Naive thymus-derived CD4-positive, alpha-beta T cell (primary cell): ENCODE data around the gene DHX58. TPM values are rescaled to one million over a fixed set of nuclear protein-coding genes. Genes with fewer than 3 reads are reported as not detected.
A peak's percentile ranks its signal among the peaks of the same experiment; 100 is the strongest.

ENCODE experiments used
- ATAC-seq: fragments of 150-1000 bp; cut with Tn5 transposase; 2 replicates; pipeline ENCODE4 v1.10.0; 2021; ENCODE audit warnings: mild to moderate bottlenecking, moderate library complexity
- CTCF ChIA-PET: fragments of 350-600 bp; sonication (Branson Sonifier 250); formaldehyde crosslinking; loops from one replicate; lab custom pipeline; 2021; ENCODE audit warnings: antibody characterized with exemption; lab: Charles Lee
- POLR2A ChIA-PET: fragments of 350-600 bp; sonication (Branson Sonifier 250); formaldehyde crosslinking; loops from one replicate; lab custom pipeline; 2021; ENCODE audit warnings: antibody characterized with exemption, inconsistent platforms; lab: Charles Lee
- DNase-seq, 9 donors: peaks; one replicate each; pipeline versions ENCODE4 v3.0.0 to v3.0.0-alpha.2; 2020 to 2022; ENCODE audit warnings: mixed read lengths in 1 of 9
- H3K27ac ChIP-seq: one replicate; pipeline ENCODE4 v1.7.0; 2013; ENCODE audit warnings: mild to moderate bottlenecking, low read depth, low read length, moderate library complexity
- H3K27me3 ChIP-seq, 2 donors: one replicate each; pipeline ENCODE4 v1.7.0; 2013; ENCODE audit warnings: low read length in 2 of 2, mild to moderate bottlenecking in 2 of 2, moderate library complexity in 2 of 2; ENCODE audit not compliant: control insufficient read depth in 2 of 2, insufficient read depth in 2 of 2
- H3K36me3 ChIP-seq, 3 experiments: 1 replicate in 2 of 3; 2 replicates in 1 of 3; pipeline ENCODE4 v1.7.0; 2013; ENCODE audit warnings: low read length in 3 of 3, mild to moderate bottlenecking in 3 of 3, moderate library complexity in 1 of 3; ENCODE audit not compliant: insufficient read depth in 3 of 3, control insufficient read depth in 2 of 3
- H3K4me1 ChIP-seq, 2 donors: one replicate each; pipeline ENCODE4 v1.7.0; 2013; ENCODE audit warnings: low read length in 2 of 2, mild to moderate bottlenecking in 2 of 2, moderate library complexity in 1 of 2; ENCODE audit not compliant: control insufficient read depth in 2 of 2, insufficient read depth in 2 of 2
- H3K4me3 ChIP-seq: 2 replicates; pipeline ENCODE4 v1.7.0; 2013; ENCODE audit warnings: mild to moderate bottlenecking, low read length
- H3K9me3 ChIP-seq, 3 experiments: 1 replicate in 2 of 3; 2 replicates in 1 of 3; pipeline ENCODE4 v1.7.0; 2013; ENCODE audit warnings: low read length in 3 of 3; ENCODE audit not compliant: control insufficient read depth in 2 of 3
- H3K27ac Mint-ChIP-seq, 9 donors: one replicate each; pipeline ENCODE4 v1.8.0; 2020 to 2022; ENCODE audit warnings: mixed read lengths in 9 of 9, mild to moderate bottlenecking in 8 of 9, moderate library complexity in 5 of 9, inconsistent platforms in 2 of 9
- H3K27me3 Mint-ChIP-seq, 5 donors: one replicate each; pipeline ENCODE4 v1.8.0; 2021 to 2022; ENCODE audit warnings: mixed read lengths in 5 of 5, mild to moderate bottlenecking in 1 of 5
- H3K36me3 Mint-ChIP-seq, 5 donors: one replicate each; pipeline ENCODE4 v1.8.0; 2020 to 2022; ENCODE audit warnings: mixed read lengths in 5 of 5, mild to moderate bottlenecking in 3 of 5, inconsistent platforms in 1 of 5
- H3K4me1 Mint-ChIP-seq, 7 donors: one replicate each; pipeline ENCODE4 v1.8.0; 2020 to 2022; ENCODE audit warnings: mixed read lengths in 7 of 7, mild to moderate bottlenecking in 3 of 7, inconsistent platforms in 1 of 7
- H3K4me3 Mint-ChIP-seq, 10 donors: one replicate each; pipeline ENCODE4 v1.8.0; 2020 to 2022; ENCODE audit warnings: mild to moderate bottlenecking in 10 of 10, mixed read lengths in 10 of 10, moderate library complexity in 6 of 10, inconsistent platforms in 2 of 10
- H3K9me3 Mint-ChIP-seq, 11 donors: one replicate each; pipeline ENCODE4 v1.8.0; 2020 to 2022; ENCODE audit warnings: mixed read lengths in 11 of 11, mild to moderate bottlenecking in 4 of 11, inconsistent platforms in 1 of 11, moderate library complexity in 1 of 11
- intact Hi-C, 2 donors: fragments of 100-400 bp; cut with micrococcal nuclease; formaldehyde crosslinking; loops; one replicate each; pipeline ENCODE4 v1.15.1; 2023
- polyA plus RNA-seq, 2 donors: library from polyadenylated mRNA; unstranded; fragments of 300-500 nt; fragmentation: Illumina TruSeq; gene quantifications; one replicate each; pipeline ENCODE4 v1.2.3, GENCODE V29; 2021
- total RNA-seq, 6 experiments: library from RNA in 5 of 6; stranded (reverse) in 5 of 6; gene quantifications; 1 replicate in 5 of 6; 2 replicates in 1 of 6; pipeline ENCODE4 v1.2.3 and lab custom pipeline; 2021 to 2026

The DHX58 gene
- total and polyA plus RNA-seq, 7 experiments from 2014 or later, result 10.1 to 80.5 (median 47.1) TPM

DNA sequence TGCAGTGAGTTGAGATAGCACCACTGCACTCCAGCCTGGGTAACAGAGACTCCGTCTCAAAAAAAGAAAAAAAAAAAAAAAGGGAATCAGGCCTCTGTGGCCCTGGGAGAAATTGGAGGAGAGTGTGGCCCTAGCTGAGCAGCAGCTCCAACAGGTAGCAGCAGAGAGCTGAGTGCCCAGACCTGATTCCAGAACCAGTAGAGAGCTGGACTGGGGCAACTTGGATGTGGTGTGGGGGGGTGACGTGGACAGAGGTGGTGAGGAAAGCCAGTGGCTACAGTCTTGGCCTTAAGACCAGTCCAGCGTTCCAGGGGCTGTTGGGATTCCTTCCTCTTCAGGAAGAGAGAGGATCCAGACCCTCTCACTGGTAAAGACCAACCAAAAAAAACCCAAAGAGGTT, 11.7 kb upstream of the DHX58 start:
- Mint-ChIP-seq H3K9me3 (no peaks in the 10 kb centered on the region), H3K27me3 (no peaks in the 10 kb centered on the region), H3K4me1 (peaks cover 0 to 20% (median 11%) of the 10 kb centered on the region in 7 donors), H3K27ac (peak overlapping the region in 2 of 9 donors; percentile 52 to 57), H3K36me3 (peaks cover 0 to 29% (median 15%) of the 10 kb centered on the region in 5 donors), H3K4me3 (no peak overlapping the region)
- ChIA-PET CTCF (interaction anchor here (0.6 kb wide), 2 partner anchors 57 to 97 kb away, joined by 3 to 5 read pairs; no protein-coding TSS in a partner anchor), POLR2A (no interaction called here)
- Histone ChIP-seq H3K27me3 (no peaks in the 10 kb centered on the region), H3K4me1 (peaks cover 4 to 15% of the 10 kb centered on the region in 2 donors), H3K9me3 (no peaks in the 10 kb centered on the region), H3K36me3 (peaks cover 0 to 43% (median 3%) of the 10 kb centered on the region in 3 experiments), H3K4me3 (no peak overlapping the region), H3K27ac (no peak overlapping the region)
- intact Hi-C loops, result no loop called here
- ATAC-seq (no peak), DNase-seq (no peak)

DNA sequence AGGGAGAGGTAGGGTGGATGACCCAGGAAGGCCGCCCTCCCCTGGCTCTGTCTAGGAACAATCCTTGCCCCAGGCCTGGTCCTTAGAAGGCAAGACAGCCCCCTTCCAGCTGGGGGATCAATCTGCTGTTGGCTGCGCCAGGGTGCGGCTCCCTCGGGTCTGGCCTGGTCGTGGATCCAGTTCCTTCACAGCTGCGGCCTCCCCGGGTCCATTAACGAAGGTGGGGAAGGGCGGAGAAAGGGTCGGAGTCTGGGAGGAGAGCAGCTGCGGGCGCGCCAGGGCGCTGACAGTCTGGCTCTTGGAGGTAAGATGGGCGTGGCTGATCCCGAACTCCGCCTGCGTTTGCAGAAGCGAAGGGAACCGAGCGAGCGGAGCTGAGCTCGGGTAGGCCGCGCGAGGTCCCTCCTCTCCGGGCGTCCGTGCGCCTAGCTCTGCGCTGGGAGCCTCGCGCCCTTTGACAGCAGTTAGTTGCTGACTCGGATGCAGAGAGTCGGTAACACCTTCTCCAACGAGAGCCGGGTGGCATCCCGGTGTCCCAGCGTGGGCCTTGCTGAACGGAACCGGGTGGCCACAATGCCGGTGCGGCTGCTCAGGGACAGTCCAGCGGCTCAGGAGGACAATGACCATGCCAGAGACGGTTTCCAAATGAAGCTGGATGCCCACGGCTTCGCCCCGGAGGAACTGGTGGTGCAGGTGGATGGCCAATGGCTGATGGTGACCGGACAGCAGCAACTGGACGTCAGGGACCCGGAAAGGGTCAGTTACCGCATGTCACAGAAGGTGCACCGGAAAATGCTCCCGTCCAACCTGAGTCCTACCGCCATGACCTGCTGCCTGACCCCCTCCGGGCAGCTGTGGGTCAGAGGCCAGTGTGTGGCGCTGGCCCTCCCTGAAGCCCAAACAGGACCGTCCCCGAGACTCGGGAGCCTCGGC, 10.1 kb upstream of the DHX58 start, which contains the start of gene HSPB9:
HSPB9 (plus strand) TSS at position 434 of the 933 bp plus-strand sequence; CDS start at position 481, 47 bp downstream.
- Histone ChIP-seq H3K27me3 (no peaks in the 10 kb centered on the region), H3K4me1 (peaks cover 4 to 15% of the 10 kb centered on the region in 2 donors), H3K36me3 (peaks cover 0 to 41% (median 0%) of the 10 kb centered on the region in 3 experiments), H3K9me3 (no peaks in the 10 kb centered on the region), H3K4me3 (no peak within 1 kb of the TSS), H3K27ac (no peak within 1 kb of the TSS)
- Mint-ChIP-seq H3K27ac (peak within 1 kb of the TSS in 7 of 9 donors; percentile 31 to 76 (median 48)), H3K36me3 (peaks cover 3 to 20% (median 14%) of the 10 kb centered on the region in 5 donors), H3K9me3 (no peaks in the 10 kb centered on the region), H3K4me1 (peaks cover 0 to 28% (median 15%) of the 10 kb centered on the region in 7 donors), H3K27me3 (no peaks in the 10 kb centered on the region), H3K4me3 (peak within 1 kb of the TSS in 9 of 10 donors; percentile 58 to 85 (median 74))
- ChIA-PET CTCF (interaction anchor here (0.6 to 1.4 kb wide), 2 partner anchors 97 to 157 kb away, joined by 3 to 4 read pairs; no protein-coding TSS in a partner anchor), POLR2A (interaction anchor here (0.6 to 2.6 kb wide), 4 partner anchors 10 to 199 kb away, joined by 3 to 19 read pairs (median 8); partner anchors contain the start of genes DHX58, DNAJC7 and NKIRAS2)
- DNase-seq (no peak), ATAC-seq (no peak)
- intact Hi-C loops, result no loop called here

DNA sequence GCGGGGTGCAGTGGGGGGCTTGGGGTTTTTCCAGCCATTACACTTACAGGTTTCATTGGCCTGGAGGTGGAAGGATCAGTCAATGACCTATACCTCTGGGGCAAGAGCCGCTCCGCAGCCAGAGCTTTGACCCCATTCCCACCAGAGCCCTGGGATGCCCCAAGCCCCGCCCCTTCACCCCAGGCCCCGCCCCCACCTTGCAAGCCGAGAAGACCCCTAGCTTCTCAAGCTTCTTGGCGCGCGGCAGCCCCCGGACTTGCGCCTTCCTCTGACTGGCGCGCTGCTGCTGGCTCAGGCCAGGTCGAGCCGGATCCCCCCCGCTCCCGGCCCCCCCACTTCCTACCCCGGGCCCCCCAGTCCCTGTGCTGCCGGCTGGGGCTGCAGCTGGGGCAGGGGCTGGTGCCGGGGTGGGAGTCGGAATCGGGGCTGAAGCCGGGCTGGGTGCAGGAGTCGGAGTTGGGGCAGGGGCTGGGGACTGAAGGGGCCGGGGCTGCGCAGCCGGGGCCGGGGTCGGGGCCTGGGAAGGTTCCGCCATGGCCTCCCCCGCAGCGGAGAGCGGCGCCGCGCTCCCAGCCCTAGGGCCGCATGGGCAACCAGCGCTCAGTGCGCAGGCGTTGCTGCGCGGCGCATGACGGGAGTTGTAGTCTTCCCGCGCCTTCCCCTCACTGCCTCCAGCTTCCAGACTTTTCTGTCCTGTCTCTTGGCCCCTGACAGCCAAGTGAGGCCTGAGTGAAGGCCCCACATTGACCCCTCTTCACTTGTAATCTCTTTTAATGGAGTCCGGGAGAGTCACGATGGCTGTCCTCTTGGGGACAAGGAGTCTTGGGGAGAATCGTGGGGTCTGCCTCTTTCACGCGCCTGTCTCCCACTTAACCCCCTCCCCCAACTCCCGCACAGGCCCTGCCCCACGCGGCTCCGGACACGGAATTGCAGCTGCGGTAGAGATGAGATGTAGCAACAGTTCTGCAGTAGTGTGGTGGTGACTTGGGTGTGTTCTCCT, 8.6 kb upstream of the DHX58 start, which contains the start of gene KAT2A:
KAT2A (minus strand) TSS at position 598 of the 1,000 bp plus-strand sequence; CDS start at position 535, 63 bp downstream.
- intact Hi-C loops, result loop anchor here (1.0 to 2.0 kb wide), 6 partner anchors 9 to 155 kb away; partner anchors contain the start of genes CNP (in 1 of the 2), DHX58 (in 1 of the 2), DNAJC7 (in 1 of the 2) and NKIRAS2 (in 1 of the 2)
- peaks cover 5 to 16% (median 12%) of the 10 kb centered on the region in 5 donors for H3K36me3 Mint-ChIP-seq

DNA sequence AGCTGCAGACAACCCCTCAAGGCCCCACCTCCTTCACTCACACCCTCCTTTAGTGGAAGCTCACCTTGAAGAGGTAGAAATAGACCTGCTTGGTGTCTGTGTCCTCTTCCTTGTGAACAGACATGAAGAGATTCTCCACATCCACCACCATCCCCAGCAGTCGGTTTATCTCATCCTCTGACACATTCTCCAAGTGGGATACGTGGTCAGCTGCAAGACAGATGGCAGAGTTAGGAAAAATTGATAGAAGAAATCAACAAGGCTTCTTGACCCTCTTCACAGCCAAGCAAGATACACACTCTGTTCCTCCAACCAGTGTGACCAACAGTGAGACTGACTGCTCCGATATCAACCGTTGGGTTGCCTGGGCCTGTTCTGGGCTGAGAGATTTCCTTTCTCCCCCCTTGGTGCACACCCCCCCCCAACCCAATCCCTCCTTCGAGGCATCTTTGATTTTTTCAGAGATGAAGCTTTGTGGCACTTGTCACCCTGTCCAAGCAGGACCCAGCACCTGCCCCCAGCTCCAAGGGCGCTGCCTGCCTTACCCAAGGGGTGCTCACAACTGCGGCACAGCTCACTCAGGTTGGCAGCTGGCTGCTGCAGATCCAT, 7.8 kb upstream of the DHX58 start:
- Mint-ChIP-seq H3K27ac (peak overlapping the region in 7 of 9 donors; percentile 4 to 65 (median 19)), H3K4me1 (peaks cover 10 to 35% (median 26%) of the 10 kb centered on the region in 7 donors), H3K36me3 (peaks cover 5 to 14% (median 12%) of the 10 kb centered on the region in 5 donors), H3K4me3 (peak overlapping the region; percentile 39 to 83 (median 72)), H3K9me3 (no peaks in the 10 kb centered on the region), H3K27me3 (no peaks in the 10 kb centered on the region)
- no peak for ATAC-seq
- Histone ChIP-seq H3K9me3 (no peaks in the 10 kb centered on the region), H3K4me1 (peaks cover 4 to 15% of the 10 kb centered on the region in 2 donors), H3K36me3 (peaks cover 0 to 37% (median 5%) of the 10 kb centered on the region in 3 experiments), H3K27ac (peak overlapping the region; percentile 75), H3K27me3 (no peaks in the 10 kb centered on the region), H3K4me3 (peak overlapping the region; percentile 56)
- intact Hi-C loops, result loop anchor here in 1 of 2 donors (2.0 kb wide), 1 partner anchor 13 kb away; no protein-coding TSS in a partner anchor
- ChIA-PET POLR2A (interaction anchor here (0.6 to 2.6 kb wide), 11 partner anchors 8 to 202 kb away, joined by 3 to 19 read pairs (median 5); partner anchors contain the start of genes CNP, DHX58 and DNAJC7), CTCF (interaction anchor here (0.9 to 2.5 kb wide), 5 partner anchors 44 to 157 kb away, joined by 3 to 21 read pairs (median 4); no protein-coding TSS in a partner anchor)
- DNase-seq, result no peak

More for the DNA sequence above, 8.6 kb upstream of the DHX58 start, which contains the start of gene KAT2A:
- H3K4me3 Mint-ChIP-seq, result peak within 1 kb of the TSS; percentile 58 to 85 (median 74)
- DNase-seq (peak; percentile 48 to 80 (median 68)), ATAC-seq (peak; percentile 92)
- Histone ChIP-seq H3K27me3 (no peaks in the 10 kb centered on the region), H3K36me3 (peaks cover 0 to 37% (median 5%) of the 10 kb centered on the region in 3 experiments), H3K4me3 (peak within 1 kb of the TSS; percentile 56), H3K4me1 (peaks cover 4 to 15% of the 10 kb centered on the region in 2 donors), H3K27ac (peak within 1 kb of the TSS; percentile 75), H3K9me3 (no peaks in the 10 kb centered on the region)
- H3K27ac Mint-ChIP-seq, result peak within 1 kb of the TSS in 8 of 9 donors; percentile 31 to 79 (median 68)
- H3K27me3 Mint-ChIP-seq, result no peaks in the 10 kb centered on the region
- ChIA-PET CTCF (interaction anchor here (0.9 to 2.5 kb wide), 6 partner anchors 9 to 158 kb away, joined by 3 to 21 read pairs (median 4); partner anchors contain the start of gene DHX58), POLR2A (interaction anchor here (0.6 to 2.6 kb wide), 13 partner anchors 9 to 465 kb away, joined by 3 to 19 read pairs (median 4); partner anchors contain the start of genes CNP, DHX58, DNAJC7 and NKIRAS2)
- H3K9me3 Mint-ChIP-seq, result no peaks in the 10 kb centered on the region
- peaks cover 10 to 35% (median 21%) of the 10 kb centered on the region in 7 donors for H3K4me1 Mint-ChIP-seq

DNA sequence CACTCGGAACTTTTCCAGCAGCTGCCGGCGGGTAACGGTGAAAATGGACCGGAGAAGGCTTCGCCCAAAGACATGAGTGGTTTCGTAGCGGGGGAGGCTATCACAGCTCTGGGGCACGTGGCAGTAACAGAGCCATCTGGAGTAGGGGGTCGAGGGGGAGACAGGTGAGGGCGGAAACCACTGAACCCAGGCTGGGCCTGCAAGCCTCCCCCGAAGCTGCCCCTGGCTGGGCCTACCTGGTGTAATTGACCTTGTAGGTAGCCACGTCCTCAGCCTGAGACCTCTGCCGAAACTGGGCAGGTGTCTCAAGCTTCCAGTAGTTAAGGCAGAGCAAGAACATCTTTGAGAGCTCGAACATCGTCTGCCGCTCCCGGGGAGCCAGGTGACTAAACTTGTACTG, 6.8 kb upstream of the DHX58 start:
- CTCF ChIA-PET, result interaction anchor here (0.9 to 2.5 kb wide), 4 partner anchors 53 to 101 kb away, joined by 5 to 21 read pairs (median 8); partner anchors contain the start of gene KCNH4

More for the DNA sequence above, 6.8 kb upstream of the DHX58 start:
- no peak for ATAC-seq
- Mint-ChIP-seq H3K27me3 (no peaks in the 10 kb centered on the region), H3K9me3 (no peaks in the 10 kb centered on the region), H3K27ac (peak overlapping the region in 1 of 9 donors; percentile 23), H3K4me3 (peak overlapping the region in 3 of 10 donors; percentile 13 to 72 (median 71)), H3K4me1 (peaks cover 10 to 35% (median 28%) of the 10 kb centered on the region in 7 donors), H3K36me3 (peaks cover 4 to 12% (median 5%) of the 10 kb centered on the region in 5 donors)
- H3K27ac ChIP-seq, result no peak overlapping the region
- peaks cover 4 to 15% of the 10 kb centered on the region in 2 donors for H3K4me1 ChIP-seq
- peaks cover 0 to 42% (median 5%) of the 10 kb centered on the region in 3 experiments for H3K36me3 ChIP-seq
- intact Hi-C loops, result loop anchor here in 1 of 2 donors (5.0 kb wide), 2 partner anchors 63 to 408 kb away; partner anchors contain the start of gene KCNH4
- H3K9me3 ChIP-seq, result no peaks in the 10 kb centered on the region
- no peak overlapping the region for H3K4me3 ChIP-seq
- no peaks in the 10 kb centered on the region for H3K27me3 ChIP-seq
- POLR2A ChIA-PET, result interaction anchor here (0.5 to 2.4 kb wide), 7 partner anchors 10 to 802 kb away, joined by 3 to 7 read pairs (median 5); partner anchors contain the start of gene DNAJC7
- no peak for DNase-seq
